Activated CD4-positive, alpha-beta T cell treated with anti-CD3 and anti-CD28 coated beads for 36 hours (primary cell): ENCODE measurements around the gene RNF207. TPM values are rescaled to one million over a fixed set of nuclear protein-coding genes. Genes with fewer than 3 reads are reported as not detected.
A peak's percentile ranks its signal among the peaks of the same experiment; 100 is the strongest.

Experiments
- ATAC-seq: fragments of 200-7000 bp; cut with Tn5 transposase; one replicate; pipeline ENCODE4 v1.10.0; 2021; ENCODE audit warnings: mild to moderate bottlenecking, moderate library complexity
- CTCF ChIA-PET: fragments of 350-600 bp; sonication (Branson Sonifier 250); formaldehyde crosslinking; loops from one replicate; lab custom pipeline; 2021; ENCODE audit warnings: antibody characterized with exemption; lab: Charles Lee
- POLR2A ChIA-PET: fragments of 350-600 bp; sonication (Branson Sonifier 250); formaldehyde crosslinking; loops from one replicate; lab custom pipeline; 2021; ENCODE audit warnings: antibody characterized with exemption, inconsistent platforms; lab: Charles Lee
- DNase-seq: peaks from one replicate; pipeline ENCODE4 v3.0.0-alpha.2; 2020
- H3K27ac Mint-ChIP-seq: one replicate; pipeline ENCODE4 v1.8.0; 2021; ENCODE audit warnings: mixed read lengths
- H3K27me3 Mint-ChIP-seq: one replicate; pipeline ENCODE4 v1.8.0; 2021; ENCODE audit warnings: mixed read lengths
- H3K36me3 Mint-ChIP-seq: one replicate; pipeline ENCODE4 v1.8.0; 2021; ENCODE audit warnings: low read depth, mixed read lengths
- H3K4me1 Mint-ChIP-seq: one replicate; pipeline ENCODE4 v1.8.0; 2021; ENCODE audit warnings: mixed read lengths
- H3K4me3 Mint-ChIP-seq: one replicate; pipeline ENCODE4 v1.8.0; 2021; ENCODE audit warnings: mild to moderate bottlenecking, moderate library complexity, mixed read lengths
- H3K9me3 Mint-ChIP-seq: one replicate; pipeline ENCODE4 v1.8.0; 2021; ENCODE audit warnings: low read depth, mixed read lengths
- intact Hi-C, 2 experiments: fragments of 100-400 bp; cut with DNase I in 1 of 2; cut with micrococcal nuclease in 1 of 2; formaldehyde crosslinking; loops; one replicate each; pipeline versions ENCODE4 v1.14.2 to v1.15.1; 2022 to 2024; cut with DNase I, micrococcal nuclease
- total RNA-seq, 2 experiments: library from RNA; stranded (reverse); gene quantifications; one replicate each; pipeline ENCODE4 v1.2.3, GENCODE V29; 2021

Gene RNF207
- total RNA-seq, 2 experiments from 2014 or later, result 13.5 to 15.2 TPM

DNA sequence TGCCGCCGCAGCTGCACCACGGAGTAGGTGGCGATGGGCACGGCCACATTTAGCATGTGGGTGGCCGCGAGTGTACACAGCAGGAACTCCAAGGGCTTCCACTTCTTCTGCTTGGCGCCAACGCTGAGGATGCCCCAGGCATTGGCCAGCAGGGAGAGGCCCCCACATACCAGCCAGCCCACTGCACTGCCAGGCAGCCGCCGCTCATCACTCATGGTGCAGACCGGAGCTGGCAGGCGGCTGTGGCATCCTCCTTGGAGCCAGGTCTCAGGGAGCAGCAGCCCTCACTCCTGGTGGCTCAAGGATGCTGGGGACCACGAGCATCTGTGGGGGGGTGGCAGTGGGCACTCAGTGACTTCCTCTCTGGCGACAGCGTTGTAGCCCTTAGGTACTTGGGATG, 48.8 kb downstream of the RNF207 start:
- Mint-ChIP-seq H3K9me3 (no peaks in the 10 kb centered on the region), H3K27ac (no peak overlapping the region), H3K4me3 (no peak overlapping the region), H3K36me3 (no peaks in the 10 kb centered on the region), H3K27me3 (peaks cover 15% of the 10 kb centered on the region), H3K4me1 (peaks cover 3% of the 10 kb centered on the region)
- DNase-seq (no peak), ATAC-seq (no peak)
- intact Hi-C loops, result no loop called here
- ChIA-PET CTCF (no interaction called here), POLR2A (no interaction called here)

DNA sequence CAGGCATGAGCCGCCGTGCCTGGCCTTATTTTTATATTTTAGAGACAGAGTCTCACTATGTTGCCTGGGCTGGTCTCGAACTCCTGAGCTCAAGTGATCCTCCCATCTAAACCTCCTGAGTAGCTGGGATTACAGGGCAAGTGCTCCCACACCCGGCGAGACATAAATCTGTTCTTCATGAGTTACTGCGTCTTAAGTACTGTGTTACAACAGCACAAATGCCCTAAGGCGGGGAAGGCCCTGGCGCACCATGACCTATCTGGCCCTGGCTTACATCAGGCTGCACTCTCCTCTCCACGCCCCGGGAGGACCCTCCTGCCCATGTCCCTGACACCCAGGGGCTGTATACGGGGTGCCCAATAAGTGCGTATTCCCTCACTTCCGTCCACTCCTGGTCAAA, 50.7 kb downstream of the RNF207 start:
- DNase-seq, result no peak
- Mint-ChIP-seq H3K4me3 (no peak overlapping the region), H3K9me3 (no peaks in the 10 kb centered on the region), H3K4me1 (peaks cover 3% of the 10 kb centered on the region), H3K36me3 (no peaks in the 10 kb centered on the region), H3K27me3 (peaks cover 3% of the 10 kb centered on the region), H3K27ac (no peak overlapping the region)
- CTCF ChIA-PET, result interaction anchor here (0.6 to 1.3 kb wide), 3 partner anchors 10 to 224 kb away, joined by 3 to 4 read pairs (median 4); no protein-coding TSS in a partner anchor
- ATAC-seq, result no peak
- intact Hi-C loops, result no loop called here
- POLR2A ChIA-PET, result no interaction called here

DNA sequence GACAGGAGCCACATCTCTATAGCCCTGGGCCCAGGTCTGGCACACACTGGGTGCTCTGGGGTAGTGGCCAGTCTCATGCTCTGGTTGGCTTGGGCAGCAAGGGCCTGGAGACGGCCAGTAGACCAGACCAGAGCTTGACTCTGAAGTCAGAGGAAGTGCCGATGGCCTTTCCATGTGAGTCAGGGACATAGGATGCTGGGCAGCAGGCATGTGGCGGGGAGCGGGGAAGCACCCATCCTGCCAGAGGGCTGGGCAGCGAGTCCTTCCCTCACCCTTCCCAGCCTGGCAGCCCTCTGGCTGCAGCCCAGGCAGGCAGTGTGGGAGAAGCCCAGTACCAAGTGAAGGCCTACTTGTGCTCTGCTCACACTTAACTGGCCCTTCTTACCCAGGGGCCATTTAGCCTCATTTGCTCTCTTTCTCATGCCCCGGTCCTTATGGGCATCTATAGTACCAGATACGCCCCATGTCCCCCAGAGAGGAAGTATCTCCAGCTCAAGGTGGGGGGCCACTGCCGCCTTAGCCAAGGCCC, 51.7 kb downstream of the RNF207 start:
- H3K27ac Mint-ChIP-seq, result no peak overlapping the region
- peaks cover 3% of the 10 kb centered on the region for H3K4me1 Mint-ChIP-seq
- CTCF ChIA-PET, result interaction anchor here (1.8 kb wide), 1 partner anchor 11 kb away, joined by 5 read pairs; no protein-coding TSS in a partner anchor

DNA sequence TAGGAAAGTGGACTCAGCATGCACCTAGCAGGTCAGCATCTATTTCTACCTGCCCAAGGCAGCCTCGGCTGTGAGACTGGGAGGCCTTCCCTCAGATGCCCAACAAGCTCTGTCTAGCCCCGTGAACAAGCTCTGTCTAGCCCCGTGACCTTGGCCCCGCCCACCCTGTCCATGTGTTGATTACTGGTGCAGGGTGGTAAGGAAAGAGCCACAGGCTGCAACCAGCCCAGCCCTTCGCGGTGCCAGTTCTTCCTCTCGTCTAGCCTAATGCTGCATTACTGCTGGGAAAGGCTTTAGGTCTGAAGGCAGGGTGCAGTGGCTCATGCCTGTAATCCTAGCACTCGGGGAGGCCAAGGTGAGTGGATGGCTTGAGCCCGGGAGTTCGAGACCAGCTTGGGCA, 52.8 kb downstream of the RNF207 start:
- H3K27ac Mint-ChIP-seq, result no peak overlapping the region
- ATAC-seq, result no peak
- no peaks in the 10 kb centered on the region for H3K9me3 Mint-ChIP-seq
- H3K36me3 Mint-ChIP-seq, result no peaks in the 10 kb centered on the region
- DNase-seq, result no peak
- peaks cover 3% of the 10 kb centered on the region for H3K27me3 Mint-ChIP-seq
- peaks cover 3% of the 10 kb centered on the region for H3K4me1 Mint-ChIP-seq
- ChIA-PET CTCF (interaction anchor here (1.5 to 1.8 kb wide), 2 partner anchors 12 to 164 kb away, joined by 5 to 6 read pairs; no protein-coding TSS in a partner anchor), POLR2A (interaction anchor here (0.5 kb wide), 1 partner anchor 57 kb away, joined by 3 read pairs; no protein-coding TSS in a partner anchor)
- H3K4me3 Mint-ChIP-seq, result no peak overlapping the region
- intact Hi-C loops, result no loop called here

More for the DNA sequence above, 51.7 kb downstream of the RNF207 start:
- DNase-seq (no peak), ATAC-seq (no peak)
- Mint-ChIP-seq H3K27me3 (peaks cover 3% of the 10 kb centered on the region), H3K4me3 (no peak overlapping the region), H3K36me3 (no peaks in the 10 kb centered on the region), H3K9me3 (no peaks in the 10 kb centered on the region)
- POLR2A ChIA-PET, result no interaction called here
- intact Hi-C loops, result no loop called here

DNA sequence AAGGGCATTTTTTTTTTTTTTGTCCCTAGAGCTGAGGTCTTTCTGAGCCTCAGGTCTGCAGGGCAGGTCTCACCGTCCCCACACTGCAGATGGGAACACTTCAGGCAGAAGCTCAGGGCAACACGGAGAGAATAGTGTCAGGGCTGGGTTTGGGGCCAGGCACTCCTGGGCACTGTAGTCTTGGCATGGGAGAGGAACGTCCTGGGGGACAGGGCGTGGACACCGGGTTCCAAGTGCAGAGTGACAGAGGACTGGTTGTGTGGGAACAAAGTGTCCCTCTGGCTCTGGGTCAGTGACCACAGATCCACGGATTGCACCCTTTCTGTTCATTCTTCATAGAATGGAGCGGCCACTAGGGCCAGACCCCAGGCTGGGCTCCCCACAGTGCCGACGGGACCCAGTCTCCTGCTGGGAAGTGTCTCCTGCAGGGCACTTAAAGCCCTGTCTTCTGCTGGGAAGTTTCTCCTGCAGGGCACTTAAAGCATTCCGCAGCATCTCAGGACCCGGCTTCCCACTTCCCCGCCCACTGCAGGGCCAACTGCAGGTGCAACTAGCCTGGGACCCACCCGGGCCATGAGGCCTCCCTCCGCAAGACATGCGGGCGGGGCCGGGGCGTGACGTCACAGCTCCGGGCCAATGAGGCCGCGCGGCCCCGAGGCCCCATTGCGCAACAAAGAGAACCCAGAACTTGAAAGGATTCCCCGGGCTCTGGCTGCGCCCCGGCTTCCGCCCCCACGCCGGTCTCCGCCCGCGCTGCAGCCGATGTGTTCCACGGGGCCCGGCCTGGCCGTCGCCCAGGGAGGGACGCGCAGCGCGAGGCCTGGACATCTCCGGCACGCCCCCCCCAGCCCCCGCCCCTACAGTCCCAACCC, 53.8 kb downstream of the RNF207 start:
- H3K4me1 Mint-ChIP-seq, result peaks cover 3% of the 10 kb centered on the region
- no peaks in the 10 kb centered on the region for H3K36me3 Mint-ChIP-seq
- H3K27me3 Mint-ChIP-seq, result peaks cover 3% of the 10 kb centered on the region
- POLR2A ChIA-PET, result interaction anchor here (0.5 kb wide), 1 partner anchor 56 kb away, joined by 3 read pairs; no protein-coding TSS in a partner anchor
- no peaks in the 10 kb centered on the region for H3K9me3 Mint-ChIP-seq
- H3K27ac Mint-ChIP-seq, result no peak overlapping the region
- CTCF ChIA-PET, result interaction anchor here (0.6 to 3.2 kb wide), 3 partner anchors 13 to 345 kb away, joined by 3 to 14 read pairs (median 6); no protein-coding TSS in a partner anchor
- H3K4me3 Mint-ChIP-seq, result no peak overlapping the region
- ATAC-seq (peak; percentile 53), DNase-seq (peak; percentile 86)
- intact Hi-C loops, result loop anchor here in 1 of 2 experiments (1.0 kb wide), 2 partner anchors 13 to 134 kb away; partner anchors contain the start of gene ACOT7

- Mint-ChIP-seq H3K36me3 (no peaks in the 10 kb centered on the region), H3K4me3 (no peak overlapping the region), H3K27me3 (peaks cover 3% of the 10 kb centered on the region), H3K9me3 (no peaks in the 10 kb centered on the region), H3K4me1 (peaks cover 3% of the 10 kb centered on the region), H3K27ac (no peak overlapping the region)
- DNase-seq, result peak; percentile 42
- intact Hi-C loops, result loop anchor here in 1 of 2 experiments (1.0 kb wide), 2 partner anchors 14 to 133 kb away; partner anchors contain the start of gene ACOT7
- ATAC-seq, result peak; percentile 42
- POLR2A ChIA-PET, result no interaction called here
- CTCF ChIA-PET, result interaction anchor here (3.2 kb wide), 1 partner anchor 14 kb away, joined by 14 read pairs; no protein-coding TSS in a partner anchor
These were observed 54.6 kb downstream of the RNF207 start for GRCh38 chr1:6260433-6260934.

- ChIA-PET CTCF (interaction anchor here (0.5 to 3.2 kb wide), 2 partner anchors 15 to 375 kb away, joined by 4 to 14 read pairs; no protein-coding TSS in a partner anchor), POLR2A (no interaction called here)
- ATAC-seq, result peak; percentile 73
- Mint-ChIP-seq H3K27me3 (peaks cover 3% of the 10 kb centered on the region), H3K9me3 (no peaks in the 10 kb centered on the region), H3K4me1 (peaks cover 3% of the 10 kb centered on the region), H3K36me3 (peaks cover 1% of the 10 kb centered on the region), H3K27ac (no peak within 1 kb of the TSS), H3K4me3 (peak within 1 kb of the TSS; percentile 33)
- intact Hi-C loops, result loop anchor here in 1 of 2 experiments (1.0 kb wide), 3 partner anchors 15 to 132 kb away; partner anchors contain the start of gene ACOT7
- DNase-seq, result peak; percentile 73
These were observed 55.2 kb downstream of the RNF207 start, which contains the start of gene GPR153 for GRCh38 chr1:6260961-6261614. TSS of gene GPR153 (minus strand) at chr1:6261098. CDS start at chr1:6254905, 6,193 bp downstream.

- POLR2A ChIA-PET, result no interaction called here
- H3K27ac Mint-ChIP-seq, result no peak overlapping the region
- CTCF ChIA-PET, result interaction anchor here (0.5 to 3.2 kb wide), 2 partner anchors 15 to 375 kb away, joined by 4 to 14 read pairs; no protein-coding TSS in a partner anchor
These were observed 55.7 kb downstream of the RNF207 start for GRCh38 chr1:6261615-6261995.

GRCh38 chr1:6262555-6263420, 56.9 kb downstream of the RNF207 start:
- POLR2A ChIA-PET, result no interaction called here
- CTCF ChIA-PET, result interaction anchor here (0.5 to 3.2 kb wide), 3 partner anchors 16 to 96 kb away, joined by 3 to 14 read pairs (median 3); no protein-coding TSS in a partner anchor
- no peak for ATAC-seq
- Mint-ChIP-seq H3K9me3 (no peaks in the 10 kb centered on the region), H3K27me3 (peaks cover 3% of the 10 kb centered on the region), H3K4me3 (no peak overlapping the region), H3K27ac (no peak overlapping the region), H3K36me3 (peaks cover 2% of the 10 kb centered on the region), H3K4me1 (peaks cover 3% of the 10 kb centered on the region)
- intact Hi-C loops, result no loop called here
- DNase-seq, result no peak

More at GRCh38 chr1:6261615-6261995, 55.7 kb downstream of the RNF207 start:
- peaks cover 3% of the 10 kb centered on the region for H3K27me3 Mint-ChIP-seq
- H3K4me3 Mint-ChIP-seq, result peak overlapping the region; percentile 33
- DNase-seq, result no peak
- no peak for ATAC-seq
- H3K36me3 Mint-ChIP-seq, result peaks cover 2% of the 10 kb centered on the region
- peaks cover 3% of the 10 kb centered on the region for H3K4me1 Mint-ChIP-seq
- H3K9me3 Mint-ChIP-seq, result no peaks in the 10 kb centered on the region
- intact Hi-C loops, result loop anchor here in 1 of 2 experiments (1.0 kb wide), 1 partner anchor 25 kb away; no protein-coding TSS in a partner anchor

DNA sequence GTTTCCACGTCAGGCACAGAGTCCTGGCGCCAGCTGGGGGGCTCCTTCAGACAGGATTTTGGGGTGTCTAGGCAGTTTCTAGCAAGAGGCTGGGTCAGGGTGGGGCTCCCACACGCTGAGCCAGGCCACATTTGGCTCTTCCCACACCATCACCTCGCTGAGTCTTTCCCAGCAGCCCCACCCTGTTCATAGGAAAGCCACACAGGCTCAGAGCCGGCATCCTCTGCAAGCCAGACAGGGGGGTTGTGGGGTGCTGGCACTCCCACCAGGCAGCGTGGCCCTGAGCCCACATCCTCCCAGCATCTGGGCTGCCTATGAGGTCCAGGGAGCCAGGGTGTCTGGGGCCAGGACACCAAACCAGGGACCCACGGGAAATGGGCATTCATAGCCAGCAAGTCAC, 57.8 kb downstream of the RNF207 start:
- Mint-ChIP-seq H3K4me3 (no peak overlapping the region), H3K36me3 (peaks cover 2% of the 10 kb centered on the region), H3K4me1 (peaks cover 3% of the 10 kb centered on the region), H3K27ac (no peak overlapping the region), H3K9me3 (no peaks in the 10 kb centered on the region), H3K27me3 (peaks cover 3% of the 10 kb centered on the region)
- DNase-seq (no peak), ATAC-seq (no peak)
- ChIA-PET CTCF (interaction anchor here (0.6 kb wide), 1 partner anchor 83 kb away, joined by 3 read pairs; no protein-coding TSS in a partner anchor), POLR2A (no interaction called here)
- intact Hi-C loops, result no loop called here
